ELR (cell line): Measurements from ENCODE around the gene PHC2.
A peak's percentile ranks its signal among the peaks of the same experiment; 100 is the strongest.

ENCODE experiments used
- DNase-seq: peaks from one replicate; pipeline ENCODE4 v3.0.0-alpha.2; 2015; ENCODE audit warnings: low read depth

PHC2 gene

DNA sequence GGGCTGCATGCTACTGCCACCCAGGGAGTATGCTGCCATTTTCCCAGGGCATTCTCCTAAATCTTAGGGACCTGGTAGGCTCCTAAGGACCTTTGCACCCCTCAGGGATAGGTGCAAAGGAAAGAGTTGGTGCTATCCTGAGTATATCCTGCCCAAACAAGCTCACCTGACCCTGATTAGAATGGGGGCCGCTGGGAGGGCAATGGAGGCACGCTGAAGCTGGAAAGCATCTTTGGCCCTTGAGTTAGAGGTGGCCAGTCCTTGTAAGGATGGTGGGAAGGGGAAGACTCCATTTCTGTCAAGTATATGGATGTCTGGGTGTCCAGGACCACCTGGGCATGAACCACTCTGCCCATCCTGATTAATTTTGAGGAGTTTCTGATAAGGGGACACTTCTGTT, 61.1 kb downstream of the PHC2 start:
- no peak for DNase-seq

DNA sequence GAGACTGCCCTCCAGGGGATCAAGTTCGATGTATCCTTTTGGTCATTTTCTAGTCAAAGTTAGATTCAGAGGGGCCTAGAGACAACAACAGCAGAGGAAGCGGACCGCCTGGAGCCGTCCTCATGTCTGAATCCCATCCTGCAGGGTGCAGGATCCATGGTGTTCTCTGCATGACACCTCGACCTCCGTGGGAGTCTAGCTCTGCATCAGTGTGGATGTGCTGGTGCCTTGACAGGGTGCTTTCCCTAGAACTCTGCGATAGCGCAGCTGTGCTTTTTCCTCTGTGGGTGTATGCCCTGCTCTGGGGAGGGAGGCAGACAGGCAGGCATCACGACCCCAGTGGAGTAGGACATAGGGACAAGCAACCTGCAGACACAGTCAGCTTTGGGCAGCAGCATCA, 61.8 kb downstream of the PHC2 start:
- no peak for DNase-seq

- DNase-seq, result no peak
Observed at GRCh38 chr1:33368431-33368830, 62.5 kb downstream of the PHC2 start.

- peak; percentile 85 for DNase-seq
Observed at GRCh38 chr1:33367485-33368405, 63.1 kb downstream of the PHC2 start.

GRCh38 chr1:33366762-33367484, 64.0 kb downstream of the PHC2 start:
- no peak for DNase-seq

DNA sequence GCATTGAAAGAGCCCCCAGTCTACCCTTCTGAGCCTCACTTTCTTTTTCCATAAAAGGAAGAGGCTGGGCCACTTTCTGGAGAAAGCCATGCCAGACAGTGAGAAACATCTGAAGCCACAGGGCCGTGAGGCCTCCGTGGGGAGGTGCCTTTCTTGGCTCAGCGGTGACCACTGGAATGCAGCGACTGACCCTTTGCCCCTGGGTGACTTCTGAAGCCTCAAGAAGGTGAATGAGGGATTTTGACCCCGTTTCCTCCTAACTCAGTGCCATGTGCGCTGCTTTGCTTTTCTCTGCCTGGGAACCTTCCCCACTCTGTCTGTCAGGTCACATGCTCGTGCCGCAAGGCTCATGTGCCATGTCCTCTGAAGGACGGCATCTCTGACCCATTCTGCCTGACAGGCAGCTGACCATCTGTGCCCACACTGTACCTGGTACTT, 65.3 kb downstream of the PHC2 start:
- DNase-seq, result peak; percentile 54

- no peak for DNase-seq
Observed at GRCh38 chr1:33364565-33364918, 66.4 kb downstream of the PHC2 start.

GRCh38 chr1:33363470-33363861, 67.4 kb downstream of the PHC2 start:
- no peak for DNase-seq

- no peak for DNase-seq
Observed at GRCh38 chr1:33363021-33363420, 67.9 kb downstream of the PHC2 start.

DNA sequence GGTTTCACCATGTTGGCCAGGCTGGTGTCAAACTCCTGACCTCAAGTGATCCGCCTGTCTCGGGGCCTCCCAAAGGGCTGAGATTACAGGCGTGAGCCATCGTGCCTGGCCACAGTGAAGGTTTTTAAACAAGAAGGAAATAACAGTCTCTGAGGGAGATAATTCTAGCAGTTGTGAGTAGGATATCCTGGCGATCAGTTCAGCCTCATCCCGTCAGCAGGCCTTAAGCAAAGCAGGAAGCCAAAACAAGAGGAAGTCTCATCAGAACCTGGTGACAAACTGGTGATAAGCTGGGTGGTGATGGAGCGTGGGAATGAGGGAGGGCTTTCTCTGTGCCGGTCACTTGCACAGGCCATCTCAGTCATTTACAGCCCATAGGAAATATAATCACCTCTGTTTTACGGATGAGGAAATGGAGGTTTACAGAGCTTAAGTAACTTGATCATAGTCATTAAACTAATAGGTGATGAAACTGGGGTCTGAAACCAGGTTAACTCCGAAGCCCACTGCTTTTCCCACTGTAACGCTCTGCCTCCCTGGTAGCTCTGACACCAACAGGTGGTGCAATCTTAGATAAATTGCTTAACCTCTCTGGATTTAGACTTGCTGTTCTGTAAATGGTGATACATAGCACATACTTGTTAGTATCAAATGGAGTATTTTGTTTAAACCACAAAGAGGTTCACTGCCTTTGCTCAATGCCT, 69.2 kb downstream of the PHC2 start:
- no peak for DNase-seq

- DNase-seq, result no peak
Observed at GRCh38 chr1:33360367-33360766, 70.5 kb downstream of the PHC2 start.

GRCh38 chr1:33359931-33360330, 71.0 kb downstream of the PHC2 start:
- no peak for DNase-seq

DNA sequence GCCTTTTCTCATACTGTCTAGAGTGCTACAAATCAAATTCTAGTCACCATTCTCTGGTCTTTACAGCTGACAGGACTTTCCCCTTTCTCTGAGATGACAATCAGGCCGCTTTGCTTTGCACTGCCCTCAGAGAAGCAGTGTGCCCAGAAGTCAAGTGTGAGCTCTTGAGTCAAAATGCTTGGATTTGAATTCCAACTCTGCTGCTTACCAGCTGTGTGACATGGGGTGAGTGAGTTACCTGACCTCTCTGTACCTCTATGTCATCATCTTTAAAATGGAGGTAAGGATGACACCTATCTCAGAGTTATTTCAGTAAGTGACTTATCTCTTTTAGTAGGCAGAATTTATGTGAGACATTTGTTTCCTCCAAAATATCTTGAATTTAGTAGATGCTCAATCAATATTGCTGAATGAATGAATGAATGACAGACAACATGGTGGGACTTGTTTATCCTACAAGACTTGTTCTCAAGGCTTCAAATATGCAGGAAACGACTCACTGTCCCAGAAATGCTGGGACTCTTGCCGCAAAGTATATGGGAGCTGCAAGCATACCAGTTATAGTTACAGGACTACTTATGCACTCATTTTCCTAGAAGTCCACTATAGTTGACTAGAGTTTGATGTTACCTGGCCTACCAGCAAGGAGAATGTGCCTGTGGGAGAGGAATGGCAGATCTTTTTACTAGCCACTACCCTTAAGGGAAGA, 71.9 kb downstream of the PHC2 start:
- peak; percentile 58 for DNase-seq

GRCh38 chr1:33358114-33358794, 72.6 kb downstream of the PHC2 start:
- no peak for DNase-seq

DNA sequence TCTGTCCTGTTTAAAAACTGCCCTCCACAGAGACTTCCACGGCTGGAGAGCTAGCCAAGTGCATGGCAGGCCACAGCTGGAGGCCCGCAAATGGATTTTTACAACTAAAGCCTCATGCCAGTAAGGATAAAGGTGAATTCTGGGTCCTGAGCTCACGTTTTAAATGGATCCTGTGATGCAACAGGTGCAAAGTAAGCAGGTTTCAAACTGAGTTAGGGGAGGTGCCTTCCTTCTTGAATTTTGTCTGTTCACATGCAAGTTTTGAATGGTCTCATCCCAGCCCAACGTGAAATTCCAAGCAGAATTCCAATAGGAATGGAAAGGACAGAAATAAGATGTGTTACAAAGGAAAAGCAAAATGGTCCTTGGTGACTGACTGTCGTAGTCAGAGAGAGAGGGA, 73.8 kb downstream of the PHC2 start:
- no peak for DNase-seq

DNA sequence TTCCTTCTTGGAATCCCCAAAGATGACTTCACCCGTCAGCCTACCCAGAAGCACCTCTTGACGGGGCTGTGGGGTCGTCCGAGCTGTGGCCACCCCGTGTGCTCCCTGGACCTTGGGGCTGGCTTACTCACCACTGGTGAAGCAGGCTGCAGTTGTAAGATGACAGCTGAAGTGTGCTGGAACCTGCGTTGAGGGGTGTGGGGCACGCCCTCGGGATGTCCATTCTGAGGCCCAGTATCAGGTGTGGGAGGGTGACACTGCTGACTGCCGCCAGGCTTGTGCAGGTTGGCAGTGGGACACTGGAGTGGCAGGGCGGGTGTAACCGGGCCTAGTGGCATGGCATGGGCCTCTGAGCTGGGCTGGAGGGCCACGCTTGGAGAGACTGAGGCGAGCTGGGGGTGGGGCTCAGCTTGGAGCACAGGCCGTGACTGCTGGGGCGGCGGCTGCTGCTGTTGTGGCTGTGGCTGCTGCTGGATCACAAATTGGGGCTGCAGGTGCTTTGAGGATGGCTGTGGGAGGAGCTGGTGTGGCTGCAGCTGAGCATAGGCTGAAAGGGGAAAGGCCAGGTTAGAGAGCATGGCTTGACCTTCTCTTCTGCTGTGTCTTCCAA, 76.1 kb downstream of the PHC2 start:
- no peak for DNase-seq

GRCh38 chr1:33353531-33353930, 77.4 kb downstream of the PHC2 start:
- DNase-seq, result no peak

- no peak for DNase-seq
Observed at GRCh38 chr1:33351281-33351660, 79.6 kb downstream of the PHC2 start.

GRCh38 chr1:33350611-33351280, 80.1 kb downstream of the PHC2 start:
- no peak for DNase-seq

DNA sequence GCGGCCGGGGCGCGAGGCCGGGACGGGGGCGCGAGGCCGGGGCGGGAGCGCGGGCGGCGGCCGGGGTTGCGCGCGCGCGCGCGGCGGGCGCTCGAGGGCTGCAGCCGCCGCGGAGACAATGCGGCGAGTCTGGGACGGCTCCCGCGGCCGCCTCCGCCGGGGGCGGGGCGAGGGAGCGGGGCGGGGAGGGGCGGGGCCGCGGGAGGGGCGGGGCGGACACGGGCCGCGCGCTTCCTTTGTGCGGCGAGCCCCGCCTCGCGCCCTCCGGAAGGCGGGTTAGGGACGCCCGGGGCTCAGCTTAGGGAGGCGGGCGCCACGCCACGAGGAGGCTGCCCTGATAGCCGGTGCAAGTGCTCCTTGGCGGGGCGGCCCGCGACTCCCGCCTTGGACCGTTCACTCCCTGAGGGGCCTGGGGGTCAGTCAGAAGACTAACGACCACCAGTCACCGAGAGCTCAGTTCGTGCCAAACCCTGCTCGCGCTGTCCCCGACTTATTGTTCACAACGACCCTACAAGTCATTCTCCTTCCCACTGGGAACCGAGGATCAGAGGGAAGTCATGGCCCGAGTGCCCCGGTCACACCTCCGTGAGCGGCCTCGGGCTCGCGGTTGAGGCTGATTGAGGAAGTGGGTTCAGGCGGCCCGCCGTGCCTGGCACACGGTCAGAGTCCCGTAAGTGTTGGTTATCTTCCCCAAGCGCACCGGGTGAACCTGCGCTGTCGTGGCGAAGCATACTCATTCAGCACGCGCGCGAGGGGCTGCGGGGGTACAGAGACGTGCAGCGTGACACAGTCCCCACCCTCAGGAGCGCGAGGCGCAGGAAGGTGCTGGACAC, 80.9 kb downstream of the PHC2 start:
- peak; percentile 89 for DNase-seq
